Thyroid gland (tissue), 4 donors: Measurements from ENCODE around the gene TBC1D22A. TPM values are rescaled to one million over a fixed set of nuclear protein-coding genes. Genes with fewer than 3 reads are reported as not detected.

Experiments
- DNase-seq, 2 donors: peaks; one replicate each; pipeline ENCODE4 v3.0.0-alpha.2; 2019
- H3K27ac ChIP-seq, 3 donors: fragments of 200-600 bp; sonication (generic); 1 replicate in 2 of 3; 2 replicates in 1 of 3; pipeline ENCODE4 v1.5.1; 2016 to 2019; ENCODE audit warnings: mild to moderate bottlenecking in 1 of 3, moderate library complexity in 1 of 3
- H3K27me3 ChIP-seq: fragments of 200-600 bp; sonication (generic); one replicate; pipeline ENCODE4 v1.5.1; 2019
- H3K36me3 ChIP-seq, 2 donors: fragments of 200-600 bp; sonication (generic); one replicate each; pipeline ENCODE4 v1.5.1; 2016 to 2019
- H3K4me1 ChIP-seq, 2 donors: fragments of 200-600 bp; sonication (generic); one replicate each; pipeline ENCODE4 v1.5.1; 2017 to 2019
- H3K4me3 ChIP-seq, 3 donors: fragments of 200-600 bp; sonication (generic); replicated peaks in 1 of 3; 1 replicate in 2 of 3; 2 replicates in 1 of 3; pipeline ENCODE4 v1.5.1; 2016; ENCODE audit warnings: mild to moderate bottlenecking in 1 of 3
- H3K9me3 ChIP-seq: fragments of 200-600 bp; sonication (generic); one replicate; pipeline ENCODE4 v1.5.1; 2017
- CTCF ChIP-seq, 6 experiments: fragments of 200-600 bp in 3 of 6; fragments of 450-650 bp in 3 of 6; sonication (generic) in 3 of 6; IDR thresholded peaks; one replicate each; pipeline ENCODE4 v1.5.1; 2016 to 2019; ENCODE audit warnings: antibody characterized with exemption in 6 of 6, mild to moderate bottlenecking in 2 of 6, inconsistent platforms in 1 of 6, moderate library complexity in 1 of 6
- POLR2A ChIP-seq, 2 donors: fragments of 450-650 bp; IDR thresholded peaks; one replicate each; pipeline ENCODE4 v1.6.1; 2017; ENCODE audit warnings: antibody characterized with exemption in 2 of 2, mild to moderate bottlenecking in 2 of 2, moderate library complexity in 1 of 2
- WGBS, 2 donors: methylation state at CpG; one replicate each; pipeline ENCODE4 v1.1.5; 2017; 5-methylcytosine and 5-hydroxymethylcytosine counted together
- intact Hi-C: fragments of 100-400 bp; cut with DNase I; formaldehyde crosslinking; loops from one replicate; pipeline ENCODE4 v1.15.1; 2023
- total RNA-seq, 4 donors: library from RNA; depleted of rRNA; stranded (reverse); fragments of >200 nt; gene quantifications; one replicate each; pipeline ENCODE4 v1.2.3, GENCODE V29; 2016

TBC1D22A gene
- total RNA-seq, 4 donors from 2014 or later = 26.7 to 34.6 (median 33.2) TPM

GRCh38 chr22:46998331-46998730, 235.9 kb downstream of the TBC1D22A start:
- Histone ChIP-seq H3K4me1 (peaks cover 26 to 37% of the 10 kb centered on the region in 2 donors), H3K36me3 (no peaks in the 10 kb centered on the region), H3K4me3 (no peak overlapping the region), H3K9me3 (no peaks in the 10 kb centered on the region), H3K27me3 (no peaks in the 10 kb centered on the region), H3K27ac (no peak overlapping the region)
- intact Hi-C loops = loop anchor here (10.0 kb wide), 1 partner anchor 146 kb away; no protein-coding TSS in a partner anchor
- 97% methylated on average over 12 of the region's 12 CpGs for whole genome bisulfite sequencing, 2 donors
- TF ChIP-seq POLR2A (IDR thresholded peaks at IDR 0.05) (no peak), CTCF (IDR thresholded peaks at IDR 0.05) (no peak)
- DNase-seq = no peak

GRCh38 chr22:47000256-47000655, 237.8 kb downstream of the TBC1D22A start:
- no peak for DNase-seq
- 86 to 87% methylated on average over 11 of the region's 11 CpGs for WGBS, 2 donors
- H3K4me1 ChIP-seq = peaks cover 11 to 21% of the 10 kb centered on the region in 2 donors
- H3K4me3 ChIP-seq = no peak overlapping the region
- no peak overlapping the region for H3K27ac ChIP-seq
- intact Hi-C loops = no loop called here
- no peak for TF ChIP-seq CTCF (IDR thresholded peaks at IDR 0.05)
- no peaks in the 10 kb centered on the region for H3K9me3 ChIP-seq
- no peaks in the 10 kb centered on the region for H3K36me3 ChIP-seq
- no peaks in the 10 kb centered on the region for H3K27me3 ChIP-seq

- WGBS, 2 donors = 90% methylated on average over 4 of the region's 4 CpGs
- Histone ChIP-seq H3K36me3 (no peaks in the 10 kb centered on the region), H3K27ac (no peak overlapping the region), H3K27me3 (no peaks in the 10 kb centered on the region), H3K4me3 (no peak overlapping the region), H3K9me3 (no peaks in the 10 kb centered on the region), H3K4me1 (peaks cover 9 to 20% of the 10 kb centered on the region in 2 donors)
- intact Hi-C loops = no loop called here
- DNase-seq = no peak
- TF ChIP-seq POLR2A (IDR thresholded peaks at IDR 0.05) (no peak), CTCF (IDR thresholded peaks at IDR 0.05) (no peak)
These were observed 238.4 kb downstream of the TBC1D22A start for GRCh38 chr22:47000888-47001287.

- Histone ChIP-seq H3K36me3 (no peaks in the 10 kb centered on the region), H3K9me3 (no peaks in the 10 kb centered on the region), H3K27ac (no peak overlapping the region), H3K4me3 (no peak overlapping the region), H3K27me3 (no peaks in the 10 kb centered on the region), H3K4me1 (peaks cover 9 to 20% of the 10 kb centered on the region in 2 donors)
- intact Hi-C loops = no loop called here
- DNase-seq = no peak
- WGBS, 2 donors = 84 to 95% methylated on average over 9 of the region's 9 CpGs
- TF ChIP-seq CTCF (IDR thresholded peaks at IDR 0.05) (no peak), POLR2A (IDR thresholded peaks at IDR 0.05) (no peak)
These were observed 238.8 kb downstream of the TBC1D22A start for GRCh38 chr22:47001288-47001687.

- intact Hi-C loops = no loop called here
- no peak overlapping the region for H3K4me3 ChIP-seq
- peaks cover 0 to 13% of the 10 kb centered on the region in 2 donors for H3K4me1 ChIP-seq
- H3K9me3 ChIP-seq = no peaks in the 10 kb centered on the region
- no peaks in the 10 kb centered on the region for H3K36me3 ChIP-seq
- WGBS, 2 donors = 91 to 92% methylated on average over 6 to 8 of the region's 8 CpGs
- no peak for TF ChIP-seq CTCF (IDR thresholded peaks at IDR 0.05)
- TF ChIP-seq POLR2A (IDR thresholded peaks at IDR 0.05) = no peak
- no peak for DNase-seq
- H3K27ac ChIP-seq = no peak overlapping the region
- H3K27me3 ChIP-seq = no peaks in the 10 kb centered on the region
These were observed 240.2 kb downstream of the TBC1D22A start for GRCh38 chr22:47002692-47003091.
